NB4 (cell line): Measurements from ENCODE around the gene PSD4.

ENCODE experiments used
- DNase-seq: peaks from one replicate; pipeline ENCODE4 v3.0.0; 2010; ENCODE audit warnings: low read depth
- H3K4me3 ChIP-seq: one replicate; pipeline ENCODE4 v1.5.1; 2011; ENCODE audit warnings: mild to moderate bottlenecking, low read depth, low read length, moderate library complexity
- MYC ChIP-seq: IDR thresholded peaks from 2 replicates; pipeline ENCODE4 v1.6.1; 2011; ENCODE audit warnings: low read depth, low read length
- POLR2A ChIP-seq: IDR thresholded peaks from 2 replicates; pipeline ENCODE4 v1.6.1; 2011; ENCODE audit warnings: mild to moderate bottlenecking; ENCODE audit not compliant: insufficient read length; ENCODE audit errors: extremely low read depth
- TF ChIP-seq, protein P1 (sequence below): IDR thresholded peaks from one replicate; pipeline ENCODE4 v1.5.1; 2012; ENCODE audit warnings: low read depth, low read length
- TF ChIP-seq, protein P2 (sequence below): IDR thresholded peaks from 2 replicates; pipeline ENCODE4 v1.6.1; 2011; ENCODE audit warnings: low read depth, low read length

PSD4 gene

DNA sequence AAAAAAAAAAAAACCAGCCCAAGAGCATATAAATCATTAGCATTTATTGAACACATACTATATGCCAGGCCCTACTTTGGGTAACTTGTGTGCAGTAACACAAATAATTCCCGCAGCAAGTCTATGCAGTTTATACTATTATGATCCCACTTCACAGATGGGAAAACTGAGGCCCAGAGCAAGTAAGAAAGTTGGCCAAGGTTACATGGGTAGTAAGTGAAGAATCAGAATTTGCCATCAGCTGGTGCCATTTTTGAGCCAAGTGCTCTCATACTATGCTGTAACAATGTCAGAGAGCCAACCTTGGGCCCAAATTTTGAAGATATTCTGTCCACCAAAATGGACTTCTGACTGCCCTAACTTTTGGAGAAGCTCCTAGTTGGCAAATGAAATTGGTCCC is 13.5 kb upstream of the PSD4 start:
- DNase-seq, result no peak
- no peak overlapping the region for H3K4me3 ChIP-seq
- TF ChIP-seq MYC (no peak), POLR2A (no peak)
- TF ChIP-seq, protein P1, sequence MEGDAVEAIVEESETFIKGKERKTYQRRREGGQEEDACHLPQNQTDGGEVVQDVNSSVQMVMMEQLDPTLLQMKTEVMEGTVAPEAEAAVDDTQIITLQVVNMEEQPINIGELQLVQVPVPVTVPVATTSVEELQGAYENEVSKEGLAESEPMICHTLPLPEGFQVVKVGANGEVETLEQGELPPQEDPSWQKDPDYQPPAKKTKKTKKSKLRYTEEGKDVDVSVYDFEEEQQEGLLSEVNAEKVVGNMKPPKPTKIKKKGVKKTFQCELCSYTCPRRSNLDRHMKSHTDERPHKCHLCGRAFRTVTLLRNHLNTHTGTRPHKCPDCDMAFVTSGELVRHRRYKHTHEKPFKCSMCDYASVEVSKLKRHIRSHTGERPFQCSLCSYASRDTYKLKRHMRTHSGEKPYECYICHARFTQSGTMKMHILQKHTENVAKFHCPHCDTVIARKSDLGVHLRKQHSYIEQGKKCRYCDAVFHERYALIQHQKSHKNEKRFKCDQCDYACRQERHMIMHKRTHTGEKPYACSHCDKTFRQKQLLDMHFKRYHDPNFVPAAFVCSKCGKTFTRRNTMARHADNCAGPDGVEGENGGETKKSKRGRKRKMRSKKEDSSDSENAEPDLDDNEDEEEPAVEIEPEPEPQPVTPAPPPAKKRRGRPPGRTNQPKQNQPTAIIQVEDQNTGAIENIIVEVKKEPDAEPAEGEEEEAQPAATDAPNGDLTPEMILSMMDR, result no peak
- TF ChIP-seq, protein P2, sequence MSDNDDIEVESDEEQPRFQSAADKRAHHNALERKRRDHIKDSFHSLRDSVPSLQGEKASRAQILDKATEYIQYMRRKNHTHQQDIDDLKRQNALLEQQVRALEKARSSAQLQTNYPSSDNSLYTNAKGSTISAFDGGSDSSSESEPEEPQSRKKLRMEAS, result no peak

DNA sequence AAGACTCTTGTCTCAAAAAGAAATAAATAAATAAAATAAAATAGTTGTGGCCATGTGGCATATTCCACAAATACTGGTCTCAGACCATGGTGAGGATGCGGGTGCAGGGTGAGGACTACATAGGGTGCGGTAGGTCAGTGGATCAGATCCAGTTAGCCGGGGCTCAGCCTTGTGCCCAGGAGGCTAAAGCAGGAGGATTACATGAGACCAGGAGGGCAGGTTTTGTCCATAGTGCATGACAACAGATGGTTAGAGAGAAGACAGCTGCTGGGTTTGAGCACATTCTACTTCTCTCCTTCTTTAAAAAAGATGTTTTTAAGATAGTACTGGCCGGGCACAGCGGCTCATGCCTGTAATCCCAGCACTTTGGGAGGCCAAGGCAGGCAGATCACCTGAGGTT is 12.8 kb upstream of the PSD4 start:
- TF ChIP-seq, protein P2, result no peak
- TF ChIP-seq MYC (no peak), POLR2A (no peak)
- TF ChIP-seq, protein P1, result no peak
- no peak overlapping the region for H3K4me3 ChIP-seq
- no peak for DNase-seq

DNA sequence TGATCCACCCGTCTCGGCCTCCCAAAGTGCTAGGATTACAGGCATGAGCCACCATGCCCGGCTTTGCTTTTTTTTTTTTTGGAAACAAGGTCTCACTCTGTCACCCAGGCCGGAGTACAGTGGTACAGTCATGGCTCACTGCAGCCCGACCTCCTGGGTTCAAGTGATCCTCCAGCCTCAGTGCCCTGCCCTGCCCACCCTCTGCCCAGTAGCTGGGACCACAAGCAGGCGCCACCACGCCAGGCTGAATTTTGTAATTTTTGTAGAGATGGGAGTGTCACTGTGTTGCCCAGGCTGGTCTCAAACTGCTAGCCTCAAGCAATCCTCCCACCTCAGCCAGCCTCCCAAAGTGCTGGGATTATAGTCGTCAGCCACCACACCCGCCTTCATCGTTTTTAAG is 11.6 kb upstream of the PSD4 start:
- DNase-seq, result no peak
- H3K4me3 ChIP-seq, result no peak overlapping the region
- TF ChIP-seq, protein P2, result no peak
- TF ChIP-seq MYC (no peak), POLR2A (no peak)
- TF ChIP-seq, protein P1, result no peak

DNA sequence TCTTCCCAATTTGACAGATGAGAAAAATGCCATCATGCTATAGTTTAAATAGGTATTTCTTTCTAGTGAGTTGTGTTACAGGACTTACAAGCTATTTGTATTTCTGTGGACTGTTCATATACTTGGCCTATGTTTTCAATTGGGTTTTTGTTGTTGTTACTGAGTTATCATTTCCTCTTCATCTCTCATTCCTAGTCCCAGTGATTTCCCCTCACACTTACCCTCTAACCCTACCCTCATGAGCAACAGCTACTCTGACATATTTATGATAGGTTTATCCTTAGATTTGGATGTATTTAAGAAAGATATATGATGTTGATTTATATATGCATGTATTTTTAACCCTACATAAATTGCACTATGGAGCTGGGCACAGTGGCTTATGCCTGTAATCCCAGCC is 10.9 kb upstream of the PSD4 start:
- DNase-seq, result no peak
- no peak overlapping the region for H3K4me3 ChIP-seq
- TF ChIP-seq POLR2A (no peak), MYC (no peak)
- TF ChIP-seq, protein P2, result no peak
- TF ChIP-seq, protein P1, result no peak

DNA sequence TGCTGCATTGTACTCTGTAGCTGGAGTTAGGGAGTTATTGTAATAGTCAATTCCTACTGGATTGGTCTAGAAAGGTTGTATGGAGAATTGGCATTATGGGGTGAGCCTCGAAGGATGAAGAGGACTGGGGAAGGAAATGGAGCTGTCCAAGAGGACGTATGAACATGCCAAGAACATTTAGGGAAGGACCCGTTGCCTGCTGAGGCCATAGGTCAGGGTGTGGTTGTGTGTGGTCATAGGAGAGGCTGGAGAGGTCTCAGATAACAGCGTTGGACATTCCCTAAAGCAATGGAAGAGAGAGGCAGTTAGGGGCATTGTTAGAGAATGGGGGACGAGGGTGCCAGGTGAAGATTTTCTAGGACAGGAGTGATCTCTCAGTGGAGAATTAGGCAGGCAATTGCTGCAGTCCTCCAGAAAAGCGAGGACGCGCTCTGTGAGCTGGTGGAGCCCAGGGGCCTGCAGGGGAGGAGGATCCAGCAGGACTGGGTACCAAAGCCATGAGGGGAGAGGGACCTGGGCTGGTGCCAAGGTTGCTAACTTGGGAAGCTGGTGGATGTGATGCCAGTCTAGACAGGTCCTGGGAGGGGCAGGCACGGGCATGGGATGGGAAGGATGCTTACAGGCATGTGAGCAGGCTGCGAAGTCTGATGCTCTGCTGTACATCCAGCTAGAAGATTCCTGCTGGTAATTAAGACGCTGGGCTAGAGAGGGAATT is 9.4 kb upstream of the PSD4 start:
- DNase-seq, result no peak
- TF ChIP-seq, protein P1, result no peak
- TF ChIP-seq POLR2A, result no peak
- TF ChIP-seq, protein P2, result no peak
- no peak for TF ChIP-seq MYC

More for the DNA sequence above, 9.4 kb upstream of the PSD4 start:
- H3K4me3 ChIP-seq, result no peak overlapping the region
